HepG2 (cell line): ENCODE results near the gene TAGAP.
A peak's percentile ranks its signal among the peaks of the same experiment; 100 is the strongest.

Source experiments
- CTCF ChIP-seq: sonication (generic); formaldehyde crosslinking; IDR thresholded peaks from 2 replicates; pipeline ENCODE4 v1.5.0; 2020; ENCODE audit warnings: mild to moderate bottlenecking, missing genetic modification reagents, moderate library complexity
- DDIT3 ChIP-seq: sonication (generic); formaldehyde crosslinking; IDR thresholded peaks from 2 replicates; pipeline ENCODE4 v1.4.0; 2020; ENCODE audit warnings: mild to moderate bottlenecking, missing genetic modification reagents
- DPF2 ChIP-seq: sonication (generic); formaldehyde crosslinking; IDR thresholded peaks from 2 replicates; pipeline ENCODE4 v1.4.0; 2020; ENCODE audit warnings: mild to moderate bottlenecking, low read depth, missing genetic modification reagents, borderline replicate concordance
- KAT7 ChIP-seq: IDR thresholded peaks from 2 replicates; pipeline ENCODE4 v1.6.1; 2018; ENCODE audit warnings: borderline replicate concordance, missing compliant biosample characterization
- MLLT10 ChIP-seq: sonication (generic); formaldehyde crosslinking; IDR thresholded peaks from 2 replicates; pipeline ENCODE4 v1.4.0; 2020; ENCODE audit warnings: missing genetic modification reagents
- MYC ChIP-seq: sonication (generic); formaldehyde crosslinking; IDR thresholded peaks from 2 replicates; pipeline ENCODE4 v1.9.0; 2021; ENCODE audit warnings: missing genetic modification reagents, borderline replicate concordance
- PCBP2 ChIP-seq: fragments of 200-400 bp; formaldehyde crosslinking; optimal IDR thresholded peaks from 2 replicates; pipeline ENCODE3; 2018; ENCODE audit warnings: low read length, low read depth; ENCODE audit not compliant: poor library complexity, severe bottlenecking
- POLR2A ChIP-seq, 2 experiments: IDR thresholded peaks; 2 replicates each; pipeline ENCODE4 v1.6.1; 2011; ENCODE audit warnings: low read depth in 2 of 2, low read length in 2 of 2, mild to moderate bottlenecking in 1 of 2, moderate library complexity in 1 of 2; ENCODE audit not compliant: insufficient read depth in 1 of 2
- SNAPC4 ChIP-seq: sonication (generic); formaldehyde crosslinking; IDR thresholded peaks from 2 replicates; pipeline ENCODE4 v1.4.0; 2020; ENCODE audit warnings: mild to moderate bottlenecking, missing genetic modification reagents
- SNAPC5 ChIP-seq: sonication (generic); formaldehyde crosslinking; IDR thresholded peaks from 2 replicates; pipeline ENCODE4 v1.8.1; 2023; ENCODE audit warnings: mild to moderate bottlenecking, missing genetic modification reagents, borderline replicate concordance
- USF2 ChIP-seq, 2 experiments: sonication (generic) in 1 of 2; formaldehyde crosslinking in 1 of 2; IDR thresholded peaks; 2 replicates each; pipeline versions ENCODE4 v1.5.1 to v1.6.1; 2011 to 2020; ENCODE audit warnings: borderline replicate concordance in 1 of 2, low read depth in 1 of 2, low read length in 1 of 2, mild to moderate bottlenecking in 1 of 2, missing genetic modification reagents in 1 of 2, moderate library complexity in 1 of 2
- ZFAT ChIP-seq: sonication (generic); formaldehyde crosslinking; conservative IDR thresholded peaks from 2 replicates; pipeline ENCODE4 v1.8.1; 2023; ENCODE audit warnings: missing genetic modification reagents, inconsistent platforms
- ZFX ChIP-seq: sonication (generic); formaldehyde crosslinking; IDR thresholded peaks from 2 replicates; pipeline ENCODE4 v1.4.0; 2020; ENCODE audit warnings: mild to moderate bottlenecking, low read depth, missing genetic modification reagents, moderate library complexity
- ZNF496 ChIP-seq: sonication (generic); formaldehyde crosslinking; IDR thresholded peaks from 2 replicates; pipeline ENCODE4 v1.8.1; 2023; ENCODE audit warnings: mild to moderate bottlenecking, moderate library complexity, missing genetic modification reagents; ENCODE audit not compliant: insufficient replicate concordance

GRCh38 chr6:159008656-159009288 lies 36.0 kb downstream of the TAGAP start:
- no peak for TF ChIP-seq POLR2A (IDR thresholded peaks at IDR 0.05; ENCODE audit: insufficient read depth in 1 of 2, low read depth in 2 of 2, low read length in 2 of 2)
- TF ChIP-seq MLLT10 (CRISPR knock-in tag): no peak
- no peak for TF ChIP-seq DPF2
- peak; percentile 55 for TF ChIP-seq CTCF (CRISPR knock-in tag)
- no peak for TF ChIP-seq KAT7
- TF ChIP-seq ZFAT (CRISPR knock-in tag): no peak
- TF ChIP-seq ZNF496 (CRISPR knock-in tag): no peak
- TF ChIP-seq MYC (CRISPR knock-in tag): no peak
- TF ChIP-seq USF2 (IDR thresholded peaks at IDR 0.05; ENCODE audit: low read depth, low read length): no peak
- no peak for TF ChIP-seq USF2 (CRISPR knock-in tag; IDR thresholded peaks at IDR 0.05; ENCODE audit: borderline replicate concordance)
- no peak for TF ChIP-seq SNAPC4 (CRISPR knock-in tag)
- TF ChIP-seq PCBP2: no peak
- no peak for TF ChIP-seq ZFX (CRISPR knock-in tag)
- TF ChIP-seq DDIT3 (CRISPR knock-in tag): no peak
- TF ChIP-seq SNAPC5: no peak
